ENCODE results near the gene CR1L. TPM values are rescaled to one million over a fixed set of nuclear protein-coding genes. Genes with fewer than 3 reads are reported as not detected.
"Not testable (repeated sequence)": the region's sequence is repeated elsewhere in the genome, so short reads cannot be mapped to it uniquely, and the experiment has no call there.

The CR1L gene
- total RNA-seq, 1 donor from 2014 or later, result not detected

GRCh38 chr1:207762622-207763021 lies 117.7 kb downstream of the CR1L start:
- no peak overlapping the region for H3K4me3 Mint-ChIP-seq
- DNase-seq (ENCODE audit: extremely low spot score, unreplicated experiment), result no peak
- H3K9me3 Mint-ChIP-seq, result no peaks in the 10 kb centered on the region
- H3K36me3 Mint-ChIP-seq, result peaks cover 73% of the 10 kb centered on the region
- H3K27ac Mint-ChIP-seq, result no peak overlapping the region
- no peak for TF ChIP-seq CTCF (conservative IDR thresholded peaks at IDR 0.05)
- no peaks in the 10 kb centered on the region for H3K27me3 Mint-ChIP-seq
- H3K4me1 Mint-ChIP-seq (ENCODE audit: unreplicated experiment), result no peaks in the 10 kb centered on the region

GRCh38 chr1:207763091-207763490 lies 118.2 kb downstream of the CR1L start:
- Mint-ChIP-seq H3K4me3 (no peak overlapping the region), H3K9me3 (no peaks in the 10 kb centered on the region), H3K36me3 (peaks cover 76% of the 10 kb centered on the region), H3K27ac (no peak overlapping the region), H3K27me3 (no peaks in the 10 kb centered on the region), H3K4me1 (ENCODE audit: unreplicated experiment) (no peaks in the 10 kb centered on the region)
- TF ChIP-seq CTCF (conservative IDR thresholded peaks at IDR 0.05), result no peak
- no peak for DNase-seq (ENCODE audit: extremely low spot score, unreplicated experiment)

GRCh38 chr1:207763972-207764371 lies 119.0 kb downstream of the CR1L start:
- DNase-seq (ENCODE audit: extremely low spot score, unreplicated experiment), result no peak
- H3K4me3 Mint-ChIP-seq, result no peak overlapping the region
- no peaks in the 10 kb centered on the region for H3K9me3 Mint-ChIP-seq
- no peak overlapping the region for H3K27ac Mint-ChIP-seq
- H3K4me1 Mint-ChIP-seq (ENCODE audit: unreplicated experiment), result no peaks in the 10 kb centered on the region
- TF ChIP-seq CTCF (conservative IDR thresholded peaks at IDR 0.05), result no peak
- peaks cover 79% of the 10 kb centered on the region for H3K36me3 Mint-ChIP-seq
- H3K27me3 Mint-ChIP-seq, result no peaks in the 10 kb centered on the region

- TF ChIP-seq CTCF (conservative IDR thresholded peaks at IDR 0.05), result no peak
- no peak overlapping the region for H3K4me3 Mint-ChIP-seq
- DNase-seq (ENCODE audit: extremely low spot score, unreplicated experiment), result no peak
- H3K4me1 Mint-ChIP-seq (ENCODE audit: unreplicated experiment), result no peaks in the 10 kb centered on the region
- H3K27ac Mint-ChIP-seq, result no peak overlapping the region
- no peaks in the 10 kb centered on the region for H3K27me3 Mint-ChIP-seq
- peaks cover 4% of the 10 kb centered on the region for H3K9me3 Mint-ChIP-seq
- peaks cover 80% of the 10 kb centered on the region for H3K36me3 Mint-ChIP-seq
These were observed 121.6 kb downstream of the CR1L start for GRCh38 chr1:207766569-207766968.

GRCh38 chr1:207770514-207770913 lies 125.6 kb downstream of the CR1L start:
- H3K27ac Mint-ChIP-seq; H3K27me3 Mint-ChIP-seq; H3K4me3 Mint-ChIP-seq; H3K4me1 Mint-ChIP-seq (ENCODE audit: unreplicated experiment); DNase-seq (ENCODE audit: extremely low spot score, unreplicated experiment); H3K9me3 Mint-ChIP-seq: not testable (repeated sequence)
- peaks cover 80% of the 10 kb centered on the region for H3K36me3 Mint-ChIP-seq

Other genes starting within 250 kb of the CR1L start
- 0.21 TPM in 1 of 2 replicates, not detected in the other for gene CR2, start 190.8 kb upstream of the CR1L start, total RNA-seq (ENCODE audit: low replicate concordance)
- 0.02 and 0.56 TPM in 2 replicates for gene CR1, start 149.0 kb upstream of the CR1L start, total RNA-seq (ENCODE audit: low replicate concordance)
- 155 and 220 TPM in 2 replicates for gene CD46, start 106.9 kb downstream of the CR1L start, total RNA-seq (ENCODE audit: low replicate concordance)

Measured in type B pancreatic cell (in vitro differentiated cells).